Daoy (cell line): Measurements from ENCODE around the gene CDK5. TPM values are rescaled to one million over a fixed set of nuclear protein-coding genes. Genes with fewer than 3 reads are reported as not detected.

Experiments used
- total RNA-seq: library from RNA; depleted of rRNA; stranded (reverse); fragments of >200 nt; shearing (Covaris generic); gene quantifications from 2 replicates; pipeline ENCODE4 v1.2.3, GENCODE V29; 2014; rRNA removed

The CDK5 gene
- total RNA-seq, 1 experiment from 2014 or later: 63.8 TPM

Other genes starting within 250 kb of the CDK5 start
- gene AOC1, start 205.4 kb downstream of the CDK5 start, total RNA-seq: 0.17 and 0.36 TPM in 2 replicates
- gene KCNH2, start 79.6 kb downstream of the CDK5 start, total RNA-seq: 0.80 and 1.3 TPM in 2 replicates
- 0.39 and 0.46 TPM in 2 replicates for gene NOS3, start 66.9 kb downstream of the CDK5 start, total RNA-seq
- not detected in 2 replicates for gene ATG9B, start 33.4 kb downstream of the CDK5 start, total RNA-seq
- 44.2 and 49.1 TPM in 2 replicates for gene ABCB8, start 29.4 kb downstream of the CDK5 start, total RNA-seq
- gene ASIC3, start 9.4 kb downstream of the CDK5 start, total RNA-seq: 0.12 and 1.5 TPM in 2 replicates
- 157 and 195 TPM in 2 replicates for gene SLC4A2, start 1.7 kb upstream of the CDK5 start, total RNA-seq
- gene FASTK, start 22.9 kb upstream of the CDK5 start, total RNA-seq: 93.8 and 111 TPM in 2 replicates
- 51.2 and 61.3 TPM in 2 replicates for gene TMUB1, start 25.6 kb upstream of the CDK5 start, total RNA-seq
- 41.6 and 72.6 TPM in 2 replicates for gene AGAP3, start 28.6 kb upstream of the CDK5 start, total RNA-seq
- not detected in 2 replicates for gene GBX1, start 109.8 kb upstream of the CDK5 start, total RNA-seq
- gene ASB10, start 129.4 kb upstream of the CDK5 start, total RNA-seq: not detected in 2 replicates
- gene H2BK1, start 152.6 kb upstream of the CDK5 start, total RNA-seq: not detected in 2 replicates
- gene ABCF2, start 169.3 kb upstream of the CDK5 start, total RNA-seq: 116 and 126 TPM in 2 replicates
- 38.3 and 43.5 TPM in 2 replicates for gene CHPF2, start 174.6 kb upstream of the CDK5 start, total RNA-seq
- gene SMARCD3, start 190.8 kb upstream of the CDK5 start, total RNA-seq: 25.6 and 29.9 TPM in 2 replicates